Measurements from ENCODE around the gene GOLPH3L.

GRCh38 chr1:150703427-150703826 lies 6.5 kb upstream of the GOLPH3L start:
- TF ChIP-seq SP1 (IDR thresholded peaks at IDR 0.05) (no peak), ZBTB33 (IDR thresholded peaks at IDR 0.05) (no peak), CTCF (IDR thresholded peaks at IDR 0.05; ENCODE audit: low read depth, low read length, missing input control) (no peak), TAF1 (conservative IDR thresholded peaks at IDR 0.05) (no peak), RAD21 (IDR thresholded peaks at IDR 0.05) (no peak), NR2F2 (IDR thresholded peaks at IDR 0.05) (no peak), YY1 (IDR thresholded peaks at IDR 0.05) (no peak), EGR1 (IDR thresholded peaks at IDR 0.05; ENCODE audit: low read depth in 2 of 2) (no peak)
